SK-MEL-5 (cell line): ENCODE results near the gene SUSD5. TPM values are rescaled to one million over a fixed set of nuclear protein-coding genes. Genes with fewer than 3 reads are reported as not detected.
"Not testable (repeated sequence)": the region's sequence is repeated elsewhere in the genome, so short reads cannot be mapped to it uniquely, and the experiment has no call there.

Source experiments
- DNase-seq: peaks from one replicate; pipeline ENCODE4 v3.0.0-alpha.2; 2016; ENCODE audit warnings: low read depth, low spot score
- in situ Hi-C: cut with HindIII; loops from 2 replicates; pipeline ENCODE4 v1.10.0; 2016; ENCODE audit warnings: low sequenced_read_pairs, high pct_unique_total_duplicates, low pct_unique_long_range_greater_than_20kb
- total RNA-seq: library from RNA; depleted of rRNA; stranded (reverse); fragments of >200 nt; shearing (Covaris generic); gene quantifications from 2 replicates; pipeline ENCODE4 v1.2.3, GENCODE V29; 2014

Gene SUSD5
- total RNA-seq, 1 experiment from 2014 or later: 2.2 TPM

DNA sequence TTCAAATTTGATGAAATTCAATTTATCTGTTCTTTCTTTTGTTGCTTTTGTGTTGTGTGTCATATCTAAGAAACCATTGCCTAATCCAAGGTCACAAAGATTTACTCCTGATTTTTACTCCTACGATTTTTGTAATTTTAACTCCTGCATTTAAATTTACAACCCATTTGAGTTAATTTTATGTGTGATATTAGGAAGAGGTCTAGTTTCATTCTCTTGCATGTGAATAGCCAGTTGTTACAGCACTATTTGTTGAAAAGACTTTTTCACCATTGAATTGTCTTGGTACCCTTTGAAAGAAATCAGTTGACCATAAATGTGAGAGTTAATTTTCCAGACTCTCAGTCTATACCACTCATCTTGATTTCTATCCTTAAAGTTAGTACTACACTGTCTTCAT is 80.9 kb downstream of the SUSD5 start:
- DNase-seq: no peak
- in situ Hi-C loops: no loop called here

- no peak for DNase-seq
- in situ Hi-C loops: no loop called here
Measured at GRCh38 chr3:33134026-33134625, 84.5 kb downstream of the SUSD5 start.

- no peak for DNase-seq
- in situ Hi-C loops: no loop called here
Measured at GRCh38 chr3:33132019-33132360, 86.6 kb downstream of the SUSD5 start.

DNA sequence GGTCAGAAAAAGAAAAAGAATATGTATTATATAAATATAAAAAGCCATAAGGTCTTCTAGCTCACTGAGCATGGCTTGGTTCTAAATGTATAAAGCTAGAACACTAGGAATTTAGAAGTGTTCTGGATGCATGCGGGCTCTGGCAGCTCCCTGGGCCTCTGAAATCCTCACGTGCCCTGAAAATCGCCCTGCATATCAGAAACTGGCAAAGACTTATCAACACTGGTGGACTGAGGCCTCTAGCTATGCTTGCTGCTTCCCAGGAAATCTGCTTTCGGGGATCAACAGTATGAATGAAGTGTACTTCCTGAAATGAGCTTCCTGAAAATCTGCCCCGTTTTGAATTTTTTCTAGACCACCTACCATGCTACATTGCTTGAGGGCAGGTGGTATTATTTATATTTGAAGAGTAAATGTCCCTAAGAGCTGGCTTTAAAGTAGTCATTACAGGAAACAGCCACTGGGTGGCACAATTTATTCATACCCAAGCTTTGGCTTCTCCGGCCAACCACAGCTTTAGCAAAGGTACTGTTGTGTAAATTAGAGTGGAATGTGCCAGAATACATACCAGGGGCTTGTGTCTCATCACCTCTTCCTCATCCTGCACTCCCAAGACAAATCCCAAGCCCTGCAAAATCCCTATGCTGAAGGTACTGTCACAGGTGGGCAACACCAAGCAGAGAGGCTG is 87.1 kb downstream of the SUSD5 start:
- in situ Hi-C loops: no loop called here
- peak; percentile 74 for DNase-seq

DNA sequence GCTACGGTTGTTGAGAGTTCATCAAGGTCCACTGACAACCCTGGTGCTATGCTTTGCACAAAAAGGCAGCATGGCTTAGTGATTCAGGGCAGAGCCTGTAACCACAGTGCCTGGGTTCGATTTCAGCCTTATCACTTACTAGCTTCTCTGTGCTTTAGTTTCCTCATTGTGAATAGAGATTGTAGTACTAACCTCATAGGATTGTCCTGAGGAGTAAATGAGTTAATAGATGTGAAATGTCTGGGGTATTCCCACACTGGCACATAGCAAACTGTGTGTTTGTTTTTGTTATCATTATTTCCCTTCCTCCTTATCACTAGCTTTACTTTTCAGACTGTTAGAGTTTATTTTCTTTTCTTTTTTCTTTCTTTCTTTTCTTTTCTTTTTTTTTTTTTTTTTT is 88.5 kb downstream of the SUSD5 start:
- no peak for DNase-seq
- in situ Hi-C loops: no loop called here

- in situ Hi-C loops: no loop called here
- peak; percentile 11 for DNase-seq
Measured at GRCh38 chr3:33128706-33129105, 89.9 kb downstream of the SUSD5 start.

DNA sequence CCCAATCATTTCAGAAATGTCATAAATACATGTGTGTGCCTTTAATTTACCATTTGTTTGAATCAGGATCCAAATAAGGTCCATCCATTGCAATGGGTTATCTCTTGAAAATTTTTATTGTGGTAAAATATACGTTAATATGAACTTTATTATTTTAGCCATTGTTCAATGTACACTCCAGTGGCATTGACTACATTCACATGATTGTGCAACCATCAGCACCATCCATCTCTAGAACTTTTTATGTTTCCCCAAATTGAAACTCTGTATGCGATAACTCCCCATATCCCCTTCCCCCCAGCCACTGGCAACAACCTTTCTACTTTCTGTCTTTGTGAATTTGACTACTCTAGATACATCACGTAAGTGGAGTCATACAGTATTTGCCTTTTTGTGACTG is 92.8 kb downstream of the SUSD5 start:
- DNase-seq: no peak
- in situ Hi-C loops: no loop called here

- no peak for DNase-seq
- in situ Hi-C loops: no loop called here
Measured at GRCh38 chr3:33124638-33125037, 94.0 kb downstream of the SUSD5 start.

- in situ Hi-C loops: no loop called here
- DNase-seq: no peak
Measured at GRCh38 chr3:33122991-33123390, 95.6 kb downstream of the SUSD5 start.

GRCh38 chr3:33119891-33120290 is 98.7 kb downstream of the SUSD5 start:
- DNase-seq: no peak
- in situ Hi-C loops: no loop called here

- in situ Hi-C loops: no loop called here
Measured at GRCh38 chr3:33117461-33117860, 101.1 kb downstream of the SUSD5 start.

GRCh38 chr3:33115024-33115768 is 103.4 kb downstream of the SUSD5 start:
- in situ Hi-C loops: no loop called here

More at GRCh38 chr3:33117461-33117860, 101.1 kb downstream of the SUSD5 start:
- DNase-seq: no peak

DNA sequence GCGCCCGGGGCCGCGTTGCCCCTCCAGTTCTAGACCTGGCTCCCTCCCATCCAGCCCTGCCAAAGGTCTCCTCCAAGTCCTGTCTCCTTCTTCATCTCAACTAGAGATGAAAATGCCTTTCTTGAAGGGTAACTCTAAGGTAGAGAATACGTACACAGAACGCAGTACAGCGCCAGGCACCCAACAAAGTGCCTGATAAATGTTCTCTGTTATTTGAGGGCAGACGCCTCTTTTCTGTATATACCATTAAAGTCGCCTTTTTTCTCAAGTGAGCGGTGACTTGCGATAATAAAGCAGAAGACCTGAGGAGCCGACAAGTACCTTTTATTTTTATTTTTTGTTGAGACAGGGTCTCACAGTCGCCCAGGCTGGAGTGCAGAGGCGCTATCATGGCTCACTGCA is 104.0 kb downstream of the SUSD5 start:
- in situ Hi-C loops: no loop called here

More at GRCh38 chr3:33115024-33115768, 103.4 kb downstream of the SUSD5 start:
- peak; percentile 79 for DNase-seq

GRCh38 chr3:33113772-33114621 is 104.6 kb downstream of the SUSD5 start, which contains the start of gene CRTAP:
Gene CRTAP (plus strand): TSS chr3:33114014. CDS start chr3:33114078, 64 bp downstream.
- peak; percentile 92 for DNase-seq

More for the DNA sequence above, 104.0 kb downstream of the SUSD5 start:
- DNase-seq: no peak

DNA sequence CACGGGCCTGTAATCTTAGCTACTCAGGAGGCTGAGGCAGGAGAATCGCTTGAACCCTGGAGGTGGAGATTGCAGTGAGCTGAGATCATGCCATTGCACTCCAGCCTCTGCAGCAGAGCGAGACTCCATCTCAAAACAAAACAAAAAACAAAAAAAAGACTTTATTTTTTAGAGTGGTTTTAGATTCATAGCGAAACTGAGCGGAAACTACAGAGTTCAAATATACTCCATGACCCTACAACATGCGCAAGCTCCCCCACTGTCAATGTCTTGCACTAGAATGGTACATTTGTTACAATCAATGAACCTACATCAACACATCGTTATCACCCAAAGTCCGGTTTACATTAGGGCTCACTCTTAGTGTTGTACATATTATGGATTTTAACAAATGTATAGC is 107.0 kb downstream of the SUSD5 start:
- in situ Hi-C loops: no loop called here
- no peak for DNase-seq

More at GRCh38 chr3:33113772-33114621, 104.6 kb downstream of the SUSD5 start, which contains the start of gene CRTAP:
- in situ Hi-C loops: no loop called here

GRCh38 chr3:33106854-33107253 is 111.8 kb downstream of the SUSD5 start:
- DNase-seq, in situ Hi-C loops: not testable (repeated sequence)

DNA sequence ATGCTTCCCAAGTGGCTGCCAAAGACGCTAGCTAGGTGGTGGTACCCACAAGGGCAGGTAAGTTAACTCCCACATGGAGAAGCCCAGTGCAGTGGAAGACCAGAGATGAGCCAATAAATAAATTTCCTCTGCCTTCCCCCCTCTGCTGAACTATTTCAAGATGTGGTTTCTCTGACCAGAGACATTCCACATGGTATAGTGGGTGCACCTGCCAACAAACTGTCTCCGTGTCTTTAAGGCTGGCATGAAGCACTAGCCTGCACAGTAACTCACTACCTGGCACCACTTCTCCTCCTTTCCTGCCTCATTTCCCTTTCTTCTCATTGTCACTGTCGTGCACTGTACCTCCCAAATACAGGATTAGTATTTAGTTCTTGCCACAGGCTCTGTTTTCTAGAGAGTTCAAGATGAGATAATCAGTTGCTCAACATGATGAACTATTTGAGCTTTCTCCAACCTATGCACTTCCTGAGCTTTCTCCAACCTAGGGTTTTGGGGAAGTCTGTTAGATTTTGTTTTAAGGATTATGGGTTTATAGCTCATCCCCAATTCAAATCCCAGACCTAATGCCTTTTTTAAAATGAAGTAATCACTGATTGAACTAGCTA is 113.2 kb downstream of the SUSD5 start:
- no peak for DNase-seq

More for the DNA sequence above, 113.2 kb downstream of the SUSD5 start:
- in situ Hi-C loops: no loop called here
